Panc1 (cell line): ENCODE results near the gene TSSK3. TPM values are rescaled to one million over a fixed set of nuclear protein-coding genes. Genes with fewer than 3 reads are reported as not detected.

Experiments
- ATAC-seq: fragments of 200-7000 bp; cut with Tn5 transposase; 2 replicates; pipeline ENCODE4 v1.9.1; 2020; ENCODE audit warnings: mild to moderate bottlenecking, moderate library complexity
- BruUV-seq: library from RNA; stranded (reverse); fragments of 400-500 nt; replicated peaks from 2 replicates; lab custom pipeline; 2021; lab: Mats Ljungman, UMichigan
- CTCF ChIA-PET: fragments of 300-600 bp; sonication (Branson Sonifier 250); formaldehyde crosslinking; loops from one replicate; lab custom pipeline; 2022; ENCODE audit warnings: antibody characterized with exemption; lab: Charles Lee
- POLR2A ChIA-PET: fragments of 300-600 bp; sonication (Branson Sonifier 250); formaldehyde crosslinking; loops from one replicate; lab custom pipeline; 2022; ENCODE audit warnings: antibody characterized with exemption; lab: Charles Lee
- DNase-seq: peaks from one replicate; pipeline ENCODE4 v3.0.0-alpha.2; 2010; ENCODE audit warnings: low read depth, low spot score
- H3K27ac ChIP-seq: 2 replicates; pipeline ENCODE4 v1.5.1; 2011; ENCODE audit warnings: mild to moderate bottlenecking, low read length, inconsistent platforms
- H3K27me3 ChIP-seq: fragments of 200-500 bp; sonication (Bioruptor generic); 2 replicates; pipeline ENCODE4 v1.6.0; 2014; ENCODE audit warnings: low read length, inconsistent platforms; ENCODE audit not compliant: control insufficient read depth, insufficient read depth
- H3K36me3 ChIP-seq: fragments of 200-500 bp; sonication (Bioruptor generic); 2 replicates; pipeline ENCODE4 v1.5.1; 2014; ENCODE audit warnings: inconsistent platforms, mild to moderate bottlenecking, low read length, moderate library complexity; ENCODE audit not compliant: control insufficient read depth, insufficient read depth
- H3K4me1 ChIP-seq: 2 replicates; pipeline ENCODE4 v1.5.1; 2011; ENCODE audit warnings: inconsistent platforms, mild to moderate bottlenecking, low read length, moderate library complexity; ENCODE audit not compliant: control insufficient read depth, insufficient read depth
- H3K4me3 ChIP-seq, 2 experiments: 2 replicates each; pipeline ENCODE4 v1.5.1; 2011 to 2012; ENCODE audit warnings: low read depth in 2 of 2, low read length in 2 of 2, mild to moderate bottlenecking in 2 of 2, inconsistent platforms in 1 of 2, moderate library complexity in 1 of 2
- H3K9me3 ChIP-seq: fragments of 200-500 bp; sonication (Bioruptor generic); 2 replicates; pipeline ENCODE4 v1.5.1; 2014; ENCODE audit warnings: low read depth, mild to moderate bottlenecking, inconsistent platforms, low read length, moderate library complexity; ENCODE audit not compliant: control insufficient read depth, insufficient read depth
- POLR2AphosphoS5 ChIP-seq: IDR thresholded peaks from 2 replicates; pipeline ENCODE4 v1.6.1; 2012; ENCODE audit warnings: mild to moderate bottlenecking, low read depth, low read length, moderate library complexity
- SIN3A ChIP-seq: IDR thresholded peaks from 2 replicates; pipeline ENCODE4 v1.6.1; 2012; ENCODE audit warnings: low read depth, mild to moderate bottlenecking, low read length, moderate library complexity, borderline replicate concordance; ENCODE audit not compliant: insufficient read depth
- TCF7L2 ChIP-seq: IDR thresholded peaks from 2 replicates; pipeline ENCODE4 v1.6.1; 2011; ENCODE audit warnings: mild to moderate bottlenecking, low read depth, low read length, inconsistent platforms
- in situ Hi-C: cut with HindIII; loops from 2 replicates; pipeline ENCODE4 v1.10.0; 2016; ENCODE audit warnings: low sequenced_read_pairs, low pct_unique_long_range_greater_than_20kb
- intact Hi-C: fragments of 100-400 bp; cut with micrococcal nuclease; formaldehyde crosslinking; loops from one replicate; pipeline ENCODE4 v1.10.0; 2022; ENCODE audit not compliant: unreplicated experiment
- total RNA-seq: library from RNA; stranded (reverse); gene quantifications from one replicate; pipeline ENCODE4 v1.2.1, GENCODE V29; 2021; ENCODE audit not compliant: unreplicated experiment
- TF ChIP-seq, protein P1 (sequence below), 2 experiments: IDR thresholded peaks; 2 replicates each; pipeline ENCODE4 v1.6.1; 2011 to 2012; ENCODE audit warnings: low read depth in 2 of 2, control low read depth in 1 of 2, low read length in 1 of 2, mild to moderate bottlenecking in 1 of 2, moderate library complexity in 1 of 2; ENCODE audit not compliant: insufficient read depth in 1 of 2
- TF ChIP-seq, protein P2 (sequence below): fragments of 450-650 bp; IDR thresholded peaks from 2 replicates; pipeline ENCODE4 v1.5.1; 2017; ENCODE audit warnings: mild to moderate bottlenecking

Gene TSSK3
- total RNA-seq, 1 experiment from 2014 or later: 3.6 TPM

- CTCF ChIA-PET: no interaction called here
- POLR2A ChIA-PET: no interaction called here
- no peaks in the 10 kb centered on the region for H3K27me3 ChIP-seq
- intact Hi-C loops (no loop called here), in situ Hi-C loops (no loop called here)
- H3K36me3 ChIP-seq: peaks cover 14% of the 10 kb centered on the region
- DNase-seq: no peak
- ATAC-seq: no peak
- H3K9me3 ChIP-seq: no peaks in the 10 kb centered on the region
- no peak overlapping the region for H3K27ac ChIP-seq
- no peaks in the 10 kb centered on the region for H3K4me1 ChIP-seq
- TF ChIP-seq, protein P1, sequence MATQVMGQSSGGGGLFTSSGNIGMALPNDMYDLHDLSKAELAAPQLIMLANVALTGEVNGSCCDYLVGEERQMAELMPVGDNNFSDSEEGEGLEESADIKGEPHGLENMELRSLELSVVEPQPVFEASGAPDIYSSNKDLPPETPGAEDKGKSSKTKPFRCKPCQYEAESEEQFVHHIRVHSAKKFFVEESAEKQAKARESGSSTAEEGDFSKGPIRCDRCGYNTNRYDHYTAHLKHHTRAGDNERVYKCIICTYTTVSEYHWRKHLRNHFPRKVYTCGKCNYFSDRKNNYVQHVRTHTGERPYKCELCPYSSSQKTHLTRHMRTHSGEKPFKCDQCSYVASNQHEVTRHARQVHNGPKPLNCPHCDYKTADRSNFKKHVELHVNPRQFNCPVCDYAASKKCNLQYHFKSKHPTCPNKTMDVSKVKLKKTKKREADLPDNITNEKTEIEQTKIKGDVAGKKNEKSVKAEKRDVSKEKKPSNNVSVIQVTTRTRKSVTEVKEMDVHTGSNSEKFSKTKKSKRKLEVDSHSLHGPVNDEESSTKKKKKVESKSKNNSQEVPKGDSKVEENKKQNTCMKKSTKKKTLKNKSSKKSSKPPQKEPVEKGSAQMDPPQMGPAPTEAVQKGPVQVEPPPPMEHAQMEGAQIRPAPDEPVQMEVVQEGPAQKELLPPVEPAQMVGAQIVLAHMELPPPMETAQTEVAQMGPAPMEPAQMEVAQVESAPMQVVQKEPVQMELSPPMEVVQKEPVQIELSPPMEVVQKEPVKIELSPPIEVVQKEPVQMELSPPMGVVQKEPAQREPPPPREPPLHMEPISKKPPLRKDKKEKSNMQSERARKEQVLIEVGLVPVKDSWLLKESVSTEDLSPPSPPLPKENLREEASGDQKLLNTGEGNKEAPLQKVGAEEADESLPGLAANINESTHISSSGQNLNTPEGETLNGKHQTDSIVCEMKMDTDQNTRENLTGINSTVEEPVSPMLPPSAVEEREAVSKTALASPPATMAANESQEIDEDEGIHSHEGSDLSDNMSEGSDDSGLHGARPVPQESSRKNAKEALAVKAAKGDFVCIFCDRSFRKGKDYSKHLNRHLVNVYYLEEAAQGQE (IDR thresholded peaks at IDR 0.05; ENCODE audit: insufficient read depth in 1 of 2, low read depth in 2 of 2, low read length in 1 of 2): no peak
- no peak for TF ChIP-seq POLR2AphosphoS5
- TF ChIP-seq SIN3A: no peak
- TF ChIP-seq, protein P2, sequence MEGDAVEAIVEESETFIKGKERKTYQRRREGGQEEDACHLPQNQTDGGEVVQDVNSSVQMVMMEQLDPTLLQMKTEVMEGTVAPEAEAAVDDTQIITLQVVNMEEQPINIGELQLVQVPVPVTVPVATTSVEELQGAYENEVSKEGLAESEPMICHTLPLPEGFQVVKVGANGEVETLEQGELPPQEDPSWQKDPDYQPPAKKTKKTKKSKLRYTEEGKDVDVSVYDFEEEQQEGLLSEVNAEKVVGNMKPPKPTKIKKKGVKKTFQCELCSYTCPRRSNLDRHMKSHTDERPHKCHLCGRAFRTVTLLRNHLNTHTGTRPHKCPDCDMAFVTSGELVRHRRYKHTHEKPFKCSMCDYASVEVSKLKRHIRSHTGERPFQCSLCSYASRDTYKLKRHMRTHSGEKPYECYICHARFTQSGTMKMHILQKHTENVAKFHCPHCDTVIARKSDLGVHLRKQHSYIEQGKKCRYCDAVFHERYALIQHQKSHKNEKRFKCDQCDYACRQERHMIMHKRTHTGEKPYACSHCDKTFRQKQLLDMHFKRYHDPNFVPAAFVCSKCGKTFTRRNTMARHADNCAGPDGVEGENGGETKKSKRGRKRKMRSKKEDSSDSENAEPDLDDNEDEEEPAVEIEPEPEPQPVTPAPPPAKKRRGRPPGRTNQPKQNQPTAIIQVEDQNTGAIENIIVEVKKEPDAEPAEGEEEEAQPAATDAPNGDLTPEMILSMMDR: no peak
- TF ChIP-seq TCF7L2: no peak
- no TSS peak for BruUV-seq
- H3K4me3 ChIP-seq: no peak overlapping the region
Observed at GRCh38 chr1:32376199-32376598, 13.9 kb downstream of the TSSK3 start.

- CTCF ChIA-PET: no interaction called here
- POLR2A ChIA-PET: no interaction called here
- no peaks in the 10 kb centered on the region for H3K27me3 ChIP-seq
- DNase-seq: no peak
- in situ Hi-C loops: no loop called here
- no peaks in the 10 kb centered on the region for H3K4me1 ChIP-seq
- H3K36me3 ChIP-seq: peaks cover 17% of the 10 kb centered on the region
- no TSS peak for BruUV-seq
- TF ChIP-seq SIN3A: no peak
- TF ChIP-seq, protein P1 (IDR thresholded peaks at IDR 0.05; ENCODE audit: insufficient read depth in 1 of 2, low read depth in 2 of 2, low read length in 1 of 2): no peak
- TF ChIP-seq POLR2AphosphoS5: no peak
- H3K27ac ChIP-seq: no peak overlapping the region
- H3K4me3 ChIP-seq: no peak overlapping the region
- H3K9me3 ChIP-seq: no peaks in the 10 kb centered on the region
- intact Hi-C loops: no loop called here
- no peak for ATAC-seq
Observed at GRCh38 chr1:32377541-32378220, 15.3 kb downstream of the TSSK3 start.
